SK-N-SH (cell line): ENCODE results near the gene OS9. TPM values are rescaled to one million over a fixed set of nuclear protein-coding genes. Genes with fewer than 3 reads are reported as not detected.

Experiments
- CTCF ChIA-PET: fragments of 300-600, 350-600 bp; formaldehyde crosslinking; extraction: SDS; loops from one replicate; lab custom pipeline; 2021; lab: Yijun Ruan, JAX
- POLR2A ChIA-PET: fragments of 350-600 bp; sonication (Branson Sonifier 250); formaldehyde crosslinking; extraction: SDS; loops from one replicate; lab custom pipeline; 2020; ENCODE audit warnings: antibody characterized with exemption, inconsistent platforms; lab: Yijun Ruan, JAX
- DNase-seq: peaks from one replicate; pipeline ENCODE4 v3.0.0; 2012
- H2AFZ ChIP-seq: fragments of 200-600 bp; sonication (generic); 2 replicates; pipeline ENCODE4 v1.8.1; 2016; ENCODE audit warnings: antibody characterized with exemption, mild to moderate bottlenecking, low read depth
- H3F3A ChIP-seq: fragments of 200-600 bp; sonication (generic); replicated peaks from 2 replicates; pipeline ENCODE3; 2016; ENCODE audit warnings: antibody characterized with exemption, mild to moderate bottlenecking; ENCODE audit not compliant: insufficient read depth
- H3K27ac ChIP-seq, 2 experiments: fragments of 200-500 bp in 1 of 2; fragments of 200-600 bp in 1 of 2; sonication (Bioruptor generic) in 1 of 2; sonication (generic), shearing (Covaris generic) in 1 of 2; 2 replicates each; pipeline versions ENCODE4 v1.5.1 to v1.6.1; 2014 to 2016; ENCODE audit warnings: low read depth in 2 of 2, inconsistent platforms in 1 of 2, low read length in 1 of 2, mild to moderate bottlenecking in 1 of 2, mixed read lengths in 1 of 2
- H3K27me3 ChIP-seq: fragments of 200-600 bp; sonication (generic), shearing (Covaris generic); 2 replicates; pipeline ENCODE4 v1.6.1; 2016; ENCODE audit warnings: mixed run types; ENCODE audit not compliant: insufficient read depth
- H3K36me3 ChIP-seq, 2 experiments: fragments of 200-500 bp in 1 of 2; fragments of 200-600 bp in 1 of 2; sonication (Bioruptor generic) in 1 of 2; sonication (generic) in 1 of 2; replicated peaks in 1 of 2; 2 replicates each; pipeline versions ENCODE3 to v1.5.1; 2014 to 2016; ENCODE audit warnings: low read length in 1 of 2, mild to moderate bottlenecking in 1 of 2; ENCODE audit not compliant: insufficient read depth in 2 of 2, control insufficient read depth in 1 of 2
- H3K4me1 ChIP-seq, 2 experiments: fragments of 200-500 bp in 1 of 2; fragments of 200-600 bp in 1 of 2; sonication (Bioruptor generic) in 1 of 2; sonication (generic), shearing (Covaris generic) in 1 of 2; 2 replicates each; pipeline versions ENCODE4 v1.5.1 to v1.6.1; 2014 to 2016; ENCODE audit warnings: low read depth in 1 of 2, low read length in 1 of 2, mixed run types in 1 of 2; ENCODE audit not compliant: insufficient read depth in 2 of 2, control insufficient read depth in 1 of 2
- H3K4me2 ChIP-seq: fragments of 200-600 bp; sonication (generic), shearing (Covaris generic); 2 replicates; pipeline ENCODE4 v1.6.1; 2017; ENCODE audit warnings: mixed run types
- H3K4me3 ChIP-seq, 2 experiments: fragments of 200-500 bp in 1 of 2; fragments of 200-600 bp in 1 of 2; sonication (Bioruptor generic) in 1 of 2; sonication (generic), shearing (Covaris generic) in 1 of 2; 2 replicates each; pipeline versions ENCODE4 v1.5.1 to v1.8.1; 2014 to 2016; ENCODE audit warnings: low read depth in 2 of 2, inconsistent platforms in 1 of 2, low read length in 1 of 2, mild to moderate bottlenecking in 1 of 2, mixed read lengths in 1 of 2, moderate library complexity in 1 of 2
- H3K79me2 ChIP-seq: fragments of 200-600 bp; sonication (generic); 2 replicates; pipeline ENCODE4 v1.8.1; 2017; ENCODE audit warnings: mild to moderate bottlenecking; ENCODE audit not compliant: insufficient read depth
- H3K9ac ChIP-seq: fragments of 200-600 bp; sonication (generic); 2 replicates; pipeline ENCODE4 v1.6.1; 2017; ENCODE audit warnings: mixed run types
- H3K9me2 ChIP-seq: fragments of 200-600 bp; sonication (generic); 2 replicates; pipeline ENCODE4 v1.6.1; 2017; ENCODE audit warnings: mixed run types
- H3K9me3 ChIP-seq: fragments of 200-600 bp; sonication (generic); 2 replicates; pipeline ENCODE4 v1.6.1; 2017; ENCODE audit warnings: mixed run types, mild to moderate bottlenecking, moderate library complexity
- H4K20me1 ChIP-seq: fragments of 200-600 bp; sonication (generic); 2 replicates; pipeline ENCODE4 v1.6.1; 2017; ENCODE audit warnings: mild to moderate bottlenecking, mixed run types; ENCODE audit not compliant: insufficient read depth
- ELF1 ChIP-seq: IDR thresholded peaks from 2 replicates; pipeline ENCODE4 v1.4.0; 2012
- EP300 ChIP-seq, 2 experiments: IDR thresholded peaks; 2 replicates each; pipeline versions ENCODE4 v1.4.0 to v1.6.1; 2012; ENCODE audit warnings: borderline replicate concordance in 1 of 2, low read depth in 1 of 2, low read length in 1 of 2
- FOXJ3 ChIP-seq: sonication (generic); formaldehyde crosslinking; IDR thresholded peaks from 2 replicates; pipeline ENCODE4 v1.5.1; 2020; ENCODE audit warnings: mild to moderate bottlenecking, missing genetic modification reagents
- FOXM1 ChIP-seq: IDR thresholded peaks from 2 replicates; pipeline ENCODE4 v1.4.0; 2012; ENCODE audit warnings: low read depth, mild to moderate bottlenecking
- IRF3 ChIP-seq: fragments of 150-350 bp; IDR thresholded peaks from 2 replicates; pipeline ENCODE4 v1.6.1; 2016; ENCODE audit warnings: mild to moderate bottlenecking, low read depth, low read length
- MXI1 ChIP-seq: IDR thresholded peaks from 2 replicates; pipeline ENCODE4 v1.6.1; 2012; ENCODE audit warnings: mild to moderate bottlenecking, low read depth, low read length, improper control_type of control experiment
- NRF1 ChIP-seq: IDR thresholded peaks from 2 replicates; pipeline ENCODE4 v1.6.1; 2012; ENCODE audit warnings: low read depth, mild to moderate bottlenecking, low read length
- POLR2AphosphoS5 ChIP-seq: IDR thresholded peaks from 2 replicates; pipeline ENCODE4 v1.6.1; 2012; ENCODE audit warnings: low read depth, low read length
- RAD21 ChIP-seq: IDR thresholded peaks from 2 replicates; pipeline ENCODE4 v1.6.1; 2012; ENCODE audit warnings: mild to moderate bottlenecking, low read length
- RFX5 ChIP-seq: IDR thresholded peaks from 2 replicates; pipeline ENCODE4 v1.6.1; 2012; ENCODE audit warnings: mild to moderate bottlenecking, improper control_type of control experiment, low read length
- RXRA ChIP-seq: IDR thresholded peaks from 2 replicates; pipeline ENCODE4 v1.4.0; 2012; ENCODE audit warnings: low read depth, mild to moderate bottlenecking, borderline replicate concordance
- SIN3A ChIP-seq: IDR thresholded peaks from 2 replicates; pipeline ENCODE4 v1.6.1; 2012; ENCODE audit warnings: low read depth, mild to moderate bottlenecking, low read length, moderate library complexity, borderline replicate concordance
- TEAD4 ChIP-seq: IDR thresholded peaks from 2 replicates; pipeline ENCODE4 v1.4.0; 2012; ENCODE audit warnings: mild to moderate bottlenecking, borderline replicate concordance; ENCODE audit not compliant: insufficient read depth
- YY1 ChIP-seq: IDR thresholded peaks from 2 replicates; pipeline ENCODE4 v1.4.0; 2012; ENCODE audit warnings: low read depth, mild to moderate bottlenecking
- ZBTB33 ChIP-seq: IDR thresholded peaks from 2 replicates; pipeline ENCODE4 v1.4.0; 2012; ENCODE audit warnings: low read depth, borderline replicate concordance
- WGBS: methylation state at CpG from one replicate; pipeline ENCODE4 v1.1.6; 2017; ENCODE audit warnings: low lambda C conversion rate; 5-methylcytosine and 5-hydroxymethylcytosine counted together
- polyA plus RNA-seq, 3 experiments: library from polyadenylated mRNA; depleted of rRNA; stranded (reverse); fragments of >200 nt; gene quantifications; 2 replicates each; pipeline ENCODE4 v1.2.3, GENCODE V29; 2012
- TF ChIP-seq, protein P1 (sequence below): fragments of 150-350 bp; IDR thresholded peaks from 2 replicates; pipeline ENCODE4 v1.6.1; 2017; ENCODE audit warnings: antibody characterized with exemption, low read length, low read depth, borderline replicate concordance

The OS9 gene
- polyA plus RNA-seq, 1 of the 3 experiments (the other 2 are of a cell fraction): 280 TPM

DNA sequence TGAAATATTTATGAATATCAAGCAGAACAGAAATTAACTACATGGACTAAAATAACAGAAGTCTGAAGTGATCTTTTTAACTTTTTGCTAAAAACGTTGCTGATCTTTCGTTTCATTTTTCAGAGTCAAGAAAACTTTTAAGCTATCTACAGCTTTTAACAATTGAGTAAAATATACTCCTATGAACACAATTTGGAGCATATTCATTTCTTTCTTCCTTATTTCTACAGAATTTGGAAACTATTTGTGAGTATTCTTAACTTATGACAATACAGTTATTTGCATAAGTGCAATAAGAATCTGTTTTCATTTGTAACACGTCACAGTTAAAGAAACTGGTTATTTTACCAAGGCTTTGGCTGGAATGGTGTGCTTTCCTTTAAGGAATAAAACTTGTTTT, 39.9 kb upstream of the OS9 start:
- Histone ChIP-seq H3K9ac (no peak overlapping the region), H2AFZ (no peak overlapping the region), H3K9me3 (no peaks in the 10 kb centered on the region; the same call in 1 of the 2 replicates), H3K4me1 (no peaks in the 10 kb centered on the region), H3K36me3 (no peaks in the 10 kb centered on the region), H4K20me1 (no peaks in the 10 kb centered on the region), H3F3A (no peaks in the 10 kb centered on the region), H3K27ac (no peak overlapping the region), H3K79me2 (no peaks in the 10 kb centered on the region), H3K27me3 (0 out of 2 replicates have a peak, but pooled peaks cover 4% of the 10 kb centered on the region), H3K9me2 (no peaks in the 10 kb centered on the region), H3K4me2 (no peak overlapping the region), H3K4me3 (no peak overlapping the region)
- TF ChIP-seq RFX5: no peak
- no peak for TF ChIP-seq ZBTB33
- no peak for TF ChIP-seq POLR2AphosphoS5
- no peak for TF ChIP-seq ELF1
- no peak for TF ChIP-seq TEAD4
- TF ChIP-seq IRF3: no peak
- TF ChIP-seq FOXM1: no peak
- TF ChIP-seq MXI1: no peak
- TF ChIP-seq SIN3A: no peak
- no peak for TF ChIP-seq RAD21
- no peak for TF ChIP-seq FOXJ3 (CRISPR knock-in tag)
- ChIA-PET POLR2A (no interaction called here), CTCF (no interaction called here)
- no peak for DNase-seq
- WGBS: 4% methylated on average over 3 of the region's 3 CpGs

- no peaks in the 10 kb centered on the region for H3F3A ChIP-seq
- CTCF ChIA-PET: interaction anchor here (0.9 to 3.4 kb wide), 3 partner anchors 23 to 160 kb away, joined by 3 to 15 read pairs (median 5); partner anchors contain the start of gene B4GALNT1
Measured at GRCh38 chr12:57655541-57656240, 38.2 kb upstream of the OS9 start.

More at GRCh38 chr12:57655541-57656240, 38.2 kb upstream of the OS9 start:
- TF ChIP-seq POLR2AphosphoS5 (no peak), RXRA (no peak), YY1 (no peak), ZBTB33 (no peak), NRF1 (no peak), TEAD4 (no peak), EP300 (IDR thresholded peaks at IDR 0.05; ENCODE audit: borderline replicate concordance in 1 of 2, low read depth in 1 of 2, low read length in 1 of 2) (no peak), RFX5 (no peak)
- TF ChIP-seq, protein P1, sequence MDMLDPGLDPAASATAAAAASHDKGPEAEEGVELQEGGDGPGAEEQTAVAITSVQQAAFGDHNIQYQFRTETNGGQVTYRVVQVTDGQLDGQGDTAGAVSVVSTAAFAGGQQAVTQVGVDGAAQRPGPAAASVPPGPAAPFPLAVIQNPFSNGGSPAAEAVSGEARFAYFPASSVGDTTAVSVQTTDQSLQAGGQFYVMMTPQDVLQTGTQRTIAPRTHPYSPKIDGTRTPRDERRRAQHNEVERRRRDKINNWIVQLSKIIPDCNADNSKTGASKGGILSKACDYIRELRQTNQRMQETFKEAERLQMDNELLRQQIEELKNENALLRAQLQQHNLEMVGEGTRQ: no peak
- Histone ChIP-seq H3K9ac (no peak overlapping the region), H3K27ac (no peak overlapping the region), H3K27me3 (0 out of 2 replicates have a peak, but pooled peaks cover 5% of the 10 kb centered on the region), H3K4me2 (no peak overlapping the region), H3K9me2 (no peaks in the 10 kb centered on the region), H2AFZ (no peak overlapping the region), H4K20me1 (no peaks in the 10 kb centered on the region), H3K36me3 (no peaks in the 10 kb centered on the region), H3K4me3 (no peak overlapping the region), H3K79me2 (no peaks in the 10 kb centered on the region), H3K4me1 (no peaks in the 10 kb centered on the region), H3K9me3 (no peaks in the 10 kb centered on the region; the same call in 1 of the 2 replicates)
- WGBS: 32% methylated on average over 9 of the region's 23 CpGs
- no peak for DNase-seq
- POLR2A ChIA-PET: interaction anchor here (0.6 to 0.7 kb wide), 3 partner anchors 8 to 71 kb away, joined by 3 read pairs; no protein-coding TSS in a partner anchor
